CD4-positive, alpha-beta memory T cell (primary cell): ENCODE measurements around the gene KRT36. TPM values are rescaled to one million over a fixed set of nuclear protein-coding genes. Genes with fewer than 3 reads are reported as not detected.

Experiments
- CTCF ChIA-PET: fragments of 350-600 bp; sonication (Branson Sonifier 250); formaldehyde crosslinking; loops from one replicate; lab custom pipeline; 2021; ENCODE audit warnings: inconsistent platforms; ENCODE audit not compliant: partially characterized antibody; lab: Charles Lee
- POLR2A ChIA-PET: fragments of 350-600 bp; sonication (Branson Sonifier 250); formaldehyde crosslinking; loops from one replicate; lab custom pipeline; 2021; ENCODE audit not compliant: partially characterized antibody; lab: Charles Lee
- DNase-seq, 5 donors: peaks; one replicate each; pipeline versions ENCODE4 v3.0.0 to v3.0.0-alpha.2; 2020 to 2022; ENCODE audit warnings: mixed read lengths in 1 of 5
- H3K27ac ChIP-seq: one replicate; pipeline ENCODE4 v1.7.0; 2013; ENCODE audit warnings: low read depth, low read length
- H3K27me3 ChIP-seq: 2 replicates; pipeline ENCODE4 v1.7.0; 2013; ENCODE audit warnings: mild to moderate bottlenecking, low read length, moderate library complexity; ENCODE audit not compliant: insufficient read depth
- H3K36me3 ChIP-seq: 2 replicates; pipeline ENCODE4 v1.7.0; 2013; ENCODE audit warnings: mild to moderate bottlenecking, low read length, moderate library complexity; ENCODE audit not compliant: insufficient read depth
- H3K4me1 ChIP-seq: 2 replicates; pipeline ENCODE4 v1.7.0; 2013; ENCODE audit warnings: mild to moderate bottlenecking, low read length, moderate library complexity; ENCODE audit not compliant: insufficient read depth
- H3K4me3 ChIP-seq, 2 donors: one replicate each; pipeline ENCODE4 v1.7.0; 2013; ENCODE audit warnings: low read length in 2 of 2, mild to moderate bottlenecking in 1 of 2
- H3K9me3 ChIP-seq, 2 donors: one replicate each; pipeline ENCODE4 v1.7.0; 2013; ENCODE audit warnings: low read length in 2 of 2, control low read depth in 1 of 2; ENCODE audit not compliant: control insufficient read depth in 1 of 2
- H3K27ac Mint-ChIP-seq, 7 donors: one replicate each; pipeline ENCODE4 v1.8.0; 2020 to 2021; ENCODE audit warnings: mixed read lengths in 7 of 7, mild to moderate bottlenecking in 6 of 7, inconsistent platforms in 3 of 7, moderate library complexity in 3 of 7
- H3K27me3 Mint-ChIP-seq, 2 donors: one replicate each; pipeline ENCODE4 v1.8.0; 2020 to 2021; ENCODE audit warnings: mixed read lengths in 2 of 2
- H3K36me3 Mint-ChIP-seq, 2 donors: one replicate each; pipeline ENCODE4 v1.8.0; 2020 to 2021; ENCODE audit warnings: mixed read lengths in 2 of 2, inconsistent platforms in 1 of 2, mild to moderate bottlenecking in 1 of 2
- H3K4me1 Mint-ChIP-seq, 4 donors: one replicate each; pipeline ENCODE4 v1.8.0; 2020 to 2021; ENCODE audit warnings: mixed read lengths in 4 of 4, mild to moderate bottlenecking in 1 of 4
- H3K4me3 Mint-ChIP-seq, 8 donors: one replicate each; pipeline ENCODE4 v1.8.0; 2020 to 2021; ENCODE audit warnings: mixed read lengths in 8 of 8, mild to moderate bottlenecking in 7 of 8, moderate library complexity in 6 of 8, inconsistent platforms in 3 of 8
- H3K9me3 Mint-ChIP-seq, 8 donors: one replicate each; pipeline ENCODE4 v1.8.0; 2020 to 2021; ENCODE audit warnings: mixed read lengths in 8 of 8, mild to moderate bottlenecking in 5 of 8, inconsistent platforms in 3 of 8, moderate library complexity in 1 of 8
- intact Hi-C: fragments of 100-400 bp; cut with micrococcal nuclease; formaldehyde crosslinking; loops from one replicate; pipeline ENCODE4 v1.15.1; 2023
- polyA plus RNA-seq, 2 donors: library from polyadenylated mRNA; unstranded; fragments of 300-500 nt; fragmentation: Illumina TruSeq; gene quantifications; one replicate each; pipeline ENCODE4 v1.2.3, GENCODE V29; 2021
- total RNA-seq, 2 experiments: library from RNA; stranded (reverse); gene quantifications; one replicate each; pipeline ENCODE4 v1.2.3, GENCODE V29; 2021

KRT36 gene
- total and polyA plus RNA-seq, 4 experiments from 2014 or later, result not detected

GRCh38 chr17:41513168-41513547 lies 23.4 kb upstream of the KRT36 start:
- Histone ChIP-seq H3K27ac (no peak overlapping the region), H3K36me3 (no peaks in the 10 kb centered on the region), H3K27me3 (no peaks in the 10 kb centered on the region), H3K9me3 (no peaks in the 10 kb centered on the region), H3K4me1 (no peaks in the 10 kb centered on the region), H3K4me3 (no peak overlapping the region)
- intact Hi-C loops, result no loop called here
- DNase-seq, result no peak
- H3K27me3 Mint-ChIP-seq, result peaks cover 0 to 2% of the 10 kb centered on the region in 2 donors
- POLR2A ChIA-PET, result no interaction called here
- H3K9me3 Mint-ChIP-seq, result peaks cover 0 to 1% (median 0%) of the 10 kb centered on the region in 8 donors
- H3K27ac Mint-ChIP-seq, result peak overlapping the region in 1 of 7 donors; percentile 23
- CTCF ChIA-PET, result no interaction called here
- no peak overlapping the region for H3K4me3 Mint-ChIP-seq
- H3K4me1 Mint-ChIP-seq, result no peaks in the 10 kb centered on the region
- H3K36me3 Mint-ChIP-seq, result no peaks in the 10 kb centered on the region

- H3K4me1 ChIP-seq, result no peaks in the 10 kb centered on the region
- Mint-ChIP-seq H3K27me3 (peaks cover 0 to 2% of the 10 kb centered on the region in 2 donors), H3K27ac (peak overlapping the region in 1 of 7 donors; percentile 68)
These were observed 22.9 kb upstream of the KRT36 start for GRCh38 chr17:41512546-41513167.

GRCh38 chr17:41511716-41512115 lies 22.0 kb upstream of the KRT36 start:
- H3K27ac ChIP-seq, result no peak overlapping the region
- H3K9me3 Mint-ChIP-seq, result peaks cover 0 to 1% (median 0%) of the 10 kb centered on the region in 8 donors
- no peak for DNase-seq
- no peak overlapping the region for H3K4me3 ChIP-seq
- no peak overlapping the region for H3K4me3 Mint-ChIP-seq
- H3K27me3 Mint-ChIP-seq, result peaks cover 0 to 2% of the 10 kb centered on the region in 2 donors
- POLR2A ChIA-PET, result no interaction called here
- no peaks in the 10 kb centered on the region for H3K4me1 ChIP-seq
- CTCF ChIA-PET, result interaction anchor here (0.9 kb wide), 1 partner anchor 14 kb away, joined by 3 read pairs; no protein-coding TSS in a partner anchor
- no peak overlapping the region for H3K27ac Mint-ChIP-seq
- H3K27me3 ChIP-seq, result no peaks in the 10 kb centered on the region
- no peaks in the 10 kb centered on the region for H3K9me3 ChIP-seq
- H3K36me3 ChIP-seq, result no peaks in the 10 kb centered on the region
- H3K4me1 Mint-ChIP-seq, result no peaks in the 10 kb centered on the region
- intact Hi-C loops, result no loop called here
- H3K36me3 Mint-ChIP-seq, result no peaks in the 10 kb centered on the region

More at GRCh38 chr17:41512546-41513167, 22.9 kb upstream of the KRT36 start:
- DNase-seq, result no peak
- no peaks in the 10 kb centered on the region for H3K36me3 ChIP-seq
- Mint-ChIP-seq H3K36me3 (no peaks in the 10 kb centered on the region), H3K9me3 (peaks cover 0 to 1% (median 0%) of the 10 kb centered on the region in 8 donors), H3K4me3 (no peak overlapping the region), H3K4me1 (no peaks in the 10 kb centered on the region)
- ChIA-PET CTCF (no interaction called here), POLR2A (no interaction called here)
- no peaks in the 10 kb centered on the region for H3K9me3 ChIP-seq
- no peaks in the 10 kb centered on the region for H3K27me3 ChIP-seq
- no peak overlapping the region for H3K27ac ChIP-seq
- intact Hi-C loops, result no loop called here
- no peak overlapping the region for H3K4me3 ChIP-seq

GRCh38 chr17:41511116-41511515 lies 21.4 kb upstream of the KRT36 start:
- Histone ChIP-seq H3K4me3 (no peak overlapping the region), H3K27me3 (no peaks in the 10 kb centered on the region), H3K4me1 (no peaks in the 10 kb centered on the region), H3K9me3 (no peaks in the 10 kb centered on the region), H3K27ac (no peak overlapping the region), H3K36me3 (no peaks in the 10 kb centered on the region)
- Mint-ChIP-seq H3K9me3 (no peaks in the 10 kb centered on the region), H3K27ac (no peak overlapping the region), H3K27me3 (peaks cover 0 to 2% of the 10 kb centered on the region in 2 donors), H3K36me3 (no peaks in the 10 kb centered on the region), H3K4me3 (no peak overlapping the region), H3K4me1 (no peaks in the 10 kb centered on the region)
- ChIA-PET CTCF (no interaction called here), POLR2A (no interaction called here)
- no peak for DNase-seq
- intact Hi-C loops, result no loop called here

GRCh38 chr17:41510251-41511065 lies 20.7 kb upstream of the KRT36 start:
- intact Hi-C loops, result no loop called here

GRCh38 chr17:41507315-41507880 lies 17.7 kb upstream of the KRT36 start:
- Histone ChIP-seq H3K4me1 (no peaks in the 10 kb centered on the region), H3K9me3 (no peaks in the 10 kb centered on the region), H3K27ac (no peak overlapping the region), H3K27me3 (no peaks in the 10 kb centered on the region), H3K36me3 (no peaks in the 10 kb centered on the region), H3K4me3 (no peak overlapping the region)
- Mint-ChIP-seq H3K36me3 (no peaks in the 10 kb centered on the region), H3K4me3 (no peak overlapping the region), H3K9me3 (no peaks in the 10 kb centered on the region), H3K27ac (no peak overlapping the region), H3K27me3 (no peaks in the 10 kb centered on the region), H3K4me1 (no peaks in the 10 kb centered on the region)
- POLR2A ChIA-PET, result no interaction called here
- CTCF ChIA-PET, result interaction anchor here (1.0 kb wide), 1 partner anchor 11 kb away, joined by 4 read pairs; no protein-coding TSS in a partner anchor
- DNase-seq, result no peak
- intact Hi-C loops, result no loop called here

More at GRCh38 chr17:41510251-41511065, 20.7 kb upstream of the KRT36 start:
- Mint-ChIP-seq H3K36me3 (no peaks in the 10 kb centered on the region), H3K4me3 (no peak overlapping the region), H3K4me1 (no peaks in the 10 kb centered on the region), H3K27ac (peak overlapping the region in 2 of 7 donors; percentile 72 to 86), H3K9me3 (no peaks in the 10 kb centered on the region), H3K27me3 (peaks cover 0 to 2% of the 10 kb centered on the region in 2 donors)
- Histone ChIP-seq H3K27ac (no peak overlapping the region), H3K36me3 (no peaks in the 10 kb centered on the region), H3K4me1 (no peaks in the 10 kb centered on the region), H3K4me3 (no peak overlapping the region), H3K9me3 (no peaks in the 10 kb centered on the region), H3K27me3 (no peaks in the 10 kb centered on the region)
- ChIA-PET POLR2A (no interaction called here), CTCF (no interaction called here)
- DNase-seq, result no peak
